IPS-20b (cell line): Measurements from ENCODE around the gene CACNB2.

Source experiments
- H3K27ac ChIP-seq: one replicate; pipeline ENCODE4 v1.5.1; 2013; ENCODE audit warnings: low read length
- H3K27me3 ChIP-seq: 2 replicates; pipeline ENCODE4 v1.6.1; 2013; ENCODE audit warnings: mild to moderate bottlenecking, low read length, inconsistent platforms; ENCODE audit not compliant: insufficient read depth
- H3K36me3 ChIP-seq: 2 replicates; pipeline ENCODE4 v1.6.1; 2013; ENCODE audit warnings: low read depth, mild to moderate bottlenecking, inconsistent platforms, low read length, moderate library complexity; ENCODE audit not compliant: insufficient read depth
- H3K4me1 ChIP-seq: 2 replicates; pipeline ENCODE4 v1.6.1; 2013; ENCODE audit warnings: mild to moderate bottlenecking, control low read depth, inconsistent platforms, low read length, moderate library complexity; ENCODE audit not compliant: insufficient read depth
- H3K4me3 ChIP-seq: 2 replicates; pipeline ENCODE4 v1.5.1; 2013; ENCODE audit warnings: mild to moderate bottlenecking, low read length, inconsistent platforms
- H3K9ac ChIP-seq: 2 replicates; pipeline ENCODE4 v1.6.1; 2013; ENCODE audit warnings: low read depth, mild to moderate bottlenecking, inconsistent platforms, low read length, moderate library complexity
- H3K9me3 ChIP-seq: 2 replicates; pipeline ENCODE4 v1.6.1; 2013; ENCODE audit warnings: mild to moderate bottlenecking, low read depth, low read length, inconsistent platforms; ENCODE audit not compliant: insufficient read depth

The CACNB2 gene

DNA sequence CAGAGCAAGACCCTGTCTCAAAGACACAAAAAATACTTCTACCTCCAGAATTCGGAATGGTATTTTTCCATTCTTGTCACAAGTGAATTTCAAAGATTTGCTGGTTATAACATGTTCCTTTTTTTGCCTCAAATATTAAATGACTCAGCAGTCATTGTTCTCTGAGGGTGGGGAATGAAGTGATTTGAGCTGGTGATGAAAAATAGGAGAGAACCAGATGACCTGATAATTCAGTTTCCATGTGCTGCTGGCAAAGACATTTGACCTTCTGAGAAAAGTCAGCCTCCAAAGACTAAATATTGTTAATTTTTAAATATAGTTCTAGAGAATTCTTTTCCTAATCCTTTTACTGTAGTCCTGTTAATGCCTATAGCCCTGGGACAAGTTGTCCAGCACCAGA lies 78.9 kb downstream of the CACNB2 start:
- Histone ChIP-seq H3K27ac (no peak overlapping the region), H3K4me3 (no peak overlapping the region), H3K4me1 (no peaks in the 10 kb centered on the region), H3K9ac (no peak overlapping the region), H3K9me3 (no peaks in the 10 kb centered on the region), H3K27me3 (no peaks in the 10 kb centered on the region), H3K36me3 (no peaks in the 10 kb centered on the region)

- H3K9ac ChIP-seq = no peak overlapping the region
- no peak overlapping the region for H3K27ac ChIP-seq
- no peaks in the 10 kb centered on the region for H3K4me1 ChIP-seq
- H3K4me3 ChIP-seq = no peak overlapping the region
- no peaks in the 10 kb centered on the region for H3K36me3 ChIP-seq
- H3K27me3 ChIP-seq = no peaks in the 10 kb centered on the region
- H3K9me3 ChIP-seq = no peaks in the 10 kb centered on the region
These were observed 80.9 kb downstream of the CACNB2 start for GRCh38 chr10:18221123-18221522.

DNA sequence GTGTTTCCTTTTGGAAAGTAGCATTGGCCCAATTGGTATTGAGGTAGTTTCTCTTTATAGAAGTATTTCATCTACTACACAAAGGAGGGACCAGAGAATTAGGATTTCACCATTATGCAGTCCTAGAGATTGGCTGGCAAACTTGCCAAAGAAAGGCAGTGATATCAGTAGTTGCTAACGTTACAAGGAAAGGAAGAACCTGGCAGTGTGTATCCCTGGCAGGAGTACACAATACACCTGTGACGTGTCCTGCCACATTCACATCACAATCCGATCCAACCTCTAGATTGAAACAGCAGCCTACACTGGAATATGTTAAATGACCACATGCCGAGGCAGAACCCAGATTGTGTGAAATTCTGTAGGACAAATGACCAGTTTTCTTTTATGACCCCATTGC lies 81.7 kb downstream of the CACNB2 start:
- Histone ChIP-seq H3K4me3 (no peak overlapping the region), H3K9ac (no peak overlapping the region), H3K9me3 (no peaks in the 10 kb centered on the region), H3K4me1 (no peaks in the 10 kb centered on the region), H3K36me3 (no peaks in the 10 kb centered on the region), H3K27ac (no peak overlapping the region), H3K27me3 (no peaks in the 10 kb centered on the region)

DNA sequence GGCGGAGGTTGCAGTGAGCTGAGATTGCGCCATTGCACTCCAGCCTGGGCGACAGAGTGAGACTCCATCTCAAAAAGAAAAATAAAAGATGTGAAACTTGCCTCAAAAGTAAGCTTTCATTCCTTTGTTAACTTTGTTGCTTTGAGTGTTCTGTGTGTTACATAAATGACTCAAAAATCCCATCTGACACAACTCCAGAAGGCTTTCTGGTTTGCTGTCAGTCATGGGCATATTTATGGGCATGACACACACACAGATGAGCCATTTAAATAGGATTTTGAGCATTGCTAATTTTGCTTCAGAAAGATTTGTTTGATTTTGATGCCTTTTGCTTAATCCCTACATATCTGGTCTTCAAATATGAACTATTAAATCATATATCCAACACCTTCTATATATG lies 82.6 kb downstream of the CACNB2 start:
- H3K36me3 ChIP-seq = no peaks in the 10 kb centered on the region
- no peaks in the 10 kb centered on the region for H3K27me3 ChIP-seq
- no peak overlapping the region for H3K4me3 ChIP-seq
- H3K9me3 ChIP-seq = no peaks in the 10 kb centered on the region
- H3K4me1 ChIP-seq = no peaks in the 10 kb centered on the region
- no peak overlapping the region for H3K9ac ChIP-seq
- H3K27ac ChIP-seq = no peak overlapping the region

- Histone ChIP-seq H3K4me1 (no peaks in the 10 kb centered on the region), H3K27me3 (no peaks in the 10 kb centered on the region)
These were observed 83.7 kb downstream of the CACNB2 start for GRCh38 chr10:18223898-18224297.

DNA sequence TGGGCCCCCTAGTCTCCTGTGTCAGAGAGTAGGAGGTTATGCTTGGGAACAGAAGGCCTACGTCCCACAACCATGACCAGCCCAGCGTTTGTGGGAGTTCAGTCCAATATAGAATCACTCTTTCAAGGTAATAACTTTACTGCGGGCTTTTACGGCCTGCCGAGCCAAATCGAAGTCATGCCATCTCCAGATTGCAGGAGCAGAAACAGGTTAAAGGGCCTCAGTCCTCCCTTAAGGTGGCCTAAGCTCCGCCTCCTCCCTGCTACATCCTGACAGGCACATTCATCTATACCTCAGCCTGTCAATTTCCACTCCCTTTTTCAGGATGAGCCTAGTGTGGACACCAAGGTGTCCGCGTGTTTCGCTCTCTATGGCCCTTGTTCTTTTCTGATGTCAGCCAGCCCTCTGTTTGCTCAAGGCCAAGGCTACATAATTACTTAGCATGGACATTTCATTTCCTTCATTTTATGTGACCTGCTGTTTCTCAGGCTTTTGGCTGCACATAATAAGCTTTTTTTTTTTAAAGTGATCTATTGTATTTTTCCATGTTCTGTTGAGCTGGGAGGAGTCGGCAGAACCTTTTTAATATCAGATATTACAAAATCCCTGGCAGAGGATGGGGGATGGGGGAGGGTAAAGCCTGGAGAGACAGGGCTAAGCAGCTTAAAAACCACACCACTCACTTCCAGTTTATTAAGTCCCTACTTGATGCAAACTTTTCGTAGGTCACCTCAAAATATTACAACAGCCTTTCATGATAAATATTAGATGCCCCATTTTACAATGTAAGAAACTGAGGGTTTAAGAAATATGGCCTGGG lies 84.6 kb downstream of the CACNB2 start:
- H3K36me3 ChIP-seq = no peaks in the 10 kb centered on the region
- H3K4me1 ChIP-seq = no peaks in the 10 kb centered on the region
- H3K4me3 ChIP-seq = no peak overlapping the region
- no peak overlapping the region for H3K9ac ChIP-seq
- no peaks in the 10 kb centered on the region for H3K9me3 ChIP-seq
- H3K27me3 ChIP-seq = no peaks in the 10 kb centered on the region
- H3K27ac ChIP-seq = no peak overlapping the region

More at GRCh38 chr10:18223898-18224297, 83.7 kb downstream of the CACNB2 start:
- no peak overlapping the region for H3K4me3 ChIP-seq
- no peaks in the 10 kb centered on the region for H3K9me3 ChIP-seq
- H3K9ac ChIP-seq = no peak overlapping the region
- no peak overlapping the region for H3K27ac ChIP-seq
- no peaks in the 10 kb centered on the region for H3K36me3 ChIP-seq

- Histone ChIP-seq H3K9ac (no peak overlapping the region), H3K4me3 (no peak overlapping the region), H3K4me1 (no peaks in the 10 kb centered on the region), H3K9me3 (no peaks in the 10 kb centered on the region), H3K27ac (no peak overlapping the region), H3K36me3 (no peaks in the 10 kb centered on the region), H3K27me3 (no peaks in the 10 kb centered on the region)
These were observed 86.1 kb downstream of the CACNB2 start for GRCh38 chr10:18226336-18226735.

- Histone ChIP-seq H3K9me3 (no peaks in the 10 kb centered on the region), H3K4me3 (no peak overlapping the region), H3K9ac (no peak overlapping the region), H3K27me3 (no peaks in the 10 kb centered on the region), H3K4me1 (peaks cover 5% of the 10 kb centered on the region; the same call in 1 of the 2 replicates), H3K27ac (no peak overlapping the region), H3K36me3 (no peaks in the 10 kb centered on the region)
These were observed 89.6 kb downstream of the CACNB2 start for GRCh38 chr10:18229826-18230225.

DNA sequence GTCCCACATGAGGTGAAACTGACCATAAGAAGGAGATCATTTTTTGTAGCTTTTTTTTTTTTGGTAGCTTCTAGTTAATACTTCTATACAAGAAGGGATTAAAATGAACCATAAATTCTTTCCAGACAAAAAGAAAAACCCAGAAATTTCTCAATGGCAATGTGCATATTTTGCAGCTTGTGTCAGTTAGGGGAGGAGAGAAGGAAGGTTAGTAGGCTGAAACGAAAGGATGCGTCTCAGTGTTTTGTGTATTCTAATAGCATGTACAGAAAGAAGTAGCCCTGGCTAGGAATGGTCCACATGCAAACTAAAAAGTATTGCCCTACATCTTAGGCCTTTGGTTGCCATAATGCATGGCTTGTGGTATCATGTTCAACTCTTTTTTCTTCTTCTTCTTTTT lies 90.6 kb downstream of the CACNB2 start:
- Histone ChIP-seq H3K4me3 (no peak overlapping the region), H3K4me1 (peaks cover 5% of the 10 kb centered on the region; the same call in 1 of the 2 replicates), H3K27me3 (no peaks in the 10 kb centered on the region), H3K9ac (no peak overlapping the region), H3K9me3 (no peaks in the 10 kb centered on the region), H3K36me3 (no peaks in the 10 kb centered on the region), H3K27ac (no peak overlapping the region)

GRCh38 chr10:18231480-18231879 lies 91.3 kb downstream of the CACNB2 start:
- Histone ChIP-seq H3K4me3 (no peak overlapping the region), H3K9me3 (no peaks in the 10 kb centered on the region), H3K27me3 (no peaks in the 10 kb centered on the region), H3K27ac (no peak overlapping the region), H3K4me1 (peaks cover 5% of the 10 kb centered on the region; the same call in 1 of the 2 replicates), H3K9ac (no peak overlapping the region), H3K36me3 (no peaks in the 10 kb centered on the region)

- Histone ChIP-seq H3K4me1 (peaks cover 10% of the 10 kb centered on the region), H3K9ac (no peak overlapping the region), H3K27me3 (no peaks in the 10 kb centered on the region), H3K27ac (no peak overlapping the region), H3K4me3 (no peak overlapping the region; the same call in 1 of the 2 replicates), H3K9me3 (no peaks in the 10 kb centered on the region), H3K36me3 (no peaks in the 10 kb centered on the region)
These were observed 93.6 kb downstream of the CACNB2 start for GRCh38 chr10:18233775-18234174.

GRCh38 chr10:18235477-18235876 lies 95.3 kb downstream of the CACNB2 start:
- peaks cover 10% of the 10 kb centered on the region for H3K4me1 ChIP-seq
- no peaks in the 10 kb centered on the region for H3K27me3 ChIP-seq
- H3K36me3 ChIP-seq = no peaks in the 10 kb centered on the region
- no peak overlapping the region for H3K9ac ChIP-seq
- H3K27ac ChIP-seq = no peak overlapping the region
- no peak overlapping the region for H3K4me3 ChIP-seq
- H3K9me3 ChIP-seq = no peaks in the 10 kb centered on the region
